Keratinocyte (primary cell): ENCODE results near the gene CHST15. TPM values are rescaled to one million over a fixed set of nuclear protein-coding genes. Genes with fewer than 3 reads are reported as not detected.

Experiments used
- DNase-seq: peaks from one replicate; pipeline ENCODE4 v3.0.0-alpha.2; 2011; ENCODE audit warnings: low read depth, missing footprints, low spot score
- FAIRE-seq: peaks from 2 replicates; lab custom pipeline; 2011; peaks lifted over from hg19 to GRCh38; lab: Jason Lieb, UNC
- H2AFZ ChIP-seq: 2 replicates; pipeline ENCODE4 v1.6.0; 2012; ENCODE audit warnings: low read length, control low read depth, inconsistent platforms; ENCODE audit not compliant: control insufficient read depth
- H3K27ac ChIP-seq: 2 replicates; pipeline ENCODE4 v1.5.1; 2011; ENCODE audit warnings: low read length; ENCODE audit not compliant: control insufficient read depth, insufficient read depth
- H3K27me3 ChIP-seq: 3 replicates; pipeline ENCODE4 v1.6.0; 2011; ENCODE audit warnings: low read length; ENCODE audit not compliant: control insufficient read depth, insufficient read depth; ENCODE audit errors: extremely low read depth
- H3K36me3 ChIP-seq, 2 experiments: 2 replicates in 1 of 2; 3 replicates in 1 of 2; pipeline ENCODE4 v1.5.1; 2011; ENCODE audit warnings: low read length in 2 of 2, mild to moderate bottlenecking in 1 of 2; ENCODE audit not compliant: control insufficient read depth in 2 of 2, insufficient read depth in 2 of 2; ENCODE audit errors: extremely low read depth in 1 of 2
- H3K4me1 ChIP-seq: 3 replicates; pipeline ENCODE4 v1.5.1; 2011; ENCODE audit warnings: low read length; ENCODE audit not compliant: control insufficient read depth, insufficient read depth; ENCODE audit errors: extremely low read depth
- H3K4me2 ChIP-seq: 3 replicates; pipeline ENCODE4 v1.6.0; 2011; ENCODE audit warnings: low read depth, low read length; ENCODE audit not compliant: control insufficient read depth, insufficient read depth; ENCODE audit errors: extremely low read depth
- H3K4me3 ChIP-seq, 3 experiments: fragments of 200-600 bp in 1 of 3; sonication (generic) in 1 of 3; 2 replicates in 2 of 3; 3 replicates in 1 of 3; pipeline ENCODE4 v1.5.1; 2011 to 2016; ENCODE audit warnings: low read length in 3 of 3, mild to moderate bottlenecking in 3 of 3, control low read depth in 2 of 3, inconsistent platforms in 1 of 3, low read depth in 1 of 3, mixed read lengths in 1 of 3, mixed run types in 1 of 3, moderate library complexity in 1 of 3; ENCODE audit not compliant: control insufficient read depth in 2 of 3, insufficient read depth in 2 of 3; ENCODE audit errors: extremely low read depth in 1 of 3
- H3K79me2 ChIP-seq: 2 replicates; pipeline ENCODE4 v1.6.0; 2012; ENCODE audit warnings: low read length; ENCODE audit not compliant: control insufficient read depth, insufficient read depth
- H3K9ac ChIP-seq: 3 replicates; pipeline ENCODE4 v1.6.0; 2011; ENCODE audit warnings: low read length; ENCODE audit not compliant: control insufficient read depth, insufficient read depth; ENCODE audit errors: extremely low read depth
- H3K9me1 ChIP-seq: 3 replicates; pipeline ENCODE4 v1.6.0; 2011; ENCODE audit warnings: low read length; ENCODE audit not compliant: control insufficient read depth, insufficient read depth; ENCODE audit errors: extremely low read depth
- H3K9me3 ChIP-seq: 2 replicates; pipeline ENCODE4 v1.5.1; 2012; ENCODE audit warnings: low read depth, low read length; ENCODE audit not compliant: control insufficient read depth
- H4K20me1 ChIP-seq: 3 replicates; pipeline ENCODE4 v1.6.0; 2011; ENCODE audit warnings: low read length; ENCODE audit not compliant: control insufficient read depth, insufficient read depth; ENCODE audit errors: extremely low read depth
- EZH2 ChIP-seq: IDR thresholded peaks from one replicate; pipeline ENCODE4 v1.6.1; 2012; ENCODE audit warnings: inconsistent platforms, mild to moderate bottlenecking, low read length, moderate library complexity
- dilution Hi-C: fragments of 300-500 bp; cut with MboI; formaldehyde crosslinking; loops from one replicate; pipeline ENCODE4 v1.7.0; 2020; ENCODE audit warnings: low sequenced_read_pairs; ENCODE audit not compliant: extremely low pct_ligation_motif_present
- polyA plus RNA-seq, 5 experiments: library from polyadenylated mRNA; depleted of rRNA in 3 of 5; stranded (reverse) in 3 of 5; stranded (forward) in 1 of 5; unstranded in 1 of 5; fragments of >200 nt; gene quantifications; 1 replicate in 1 of 5; 2 replicates in 3 of 5; 3 replicates in 1 of 5; pipeline versions ENCODE4 v1.2.1 to v1.2.3, GENCODE V29; 2011 to 2012; ENCODE audit warnings: missing spikeins in 2 of 5, low read depth in 1 of 5, low replicate concordance in 1 of 5
- TF ChIP-seq, protein P1 (sequence below), 3 experiments: IDR thresholded peaks in 1 of 3; conservative IDR thresholded peaks in 1 of 3; optimal IDR thresholded peaks in 1 of 3; 2 replicates in 2 of 3; 3 replicates in 1 of 3; pipeline versions ENCODE3 to v1.5.1; 2011; ENCODE audit warnings: low read length in 3 of 3, mild to moderate bottlenecking in 3 of 3, moderate library complexity in 2 of 3, control low read depth in 1 of 3, inconsistent platforms in 1 of 3; ENCODE audit not compliant: insufficient read depth in 2 of 3; ENCODE audit errors: extremely low read depth in 1 of 3

The CHST15 gene
- polyA plus RNA-seq, 1 donor (not counting 4 experiments of a cell fraction or from before 2014, with no cell fraction given) = 24.5 TPM

DNA sequence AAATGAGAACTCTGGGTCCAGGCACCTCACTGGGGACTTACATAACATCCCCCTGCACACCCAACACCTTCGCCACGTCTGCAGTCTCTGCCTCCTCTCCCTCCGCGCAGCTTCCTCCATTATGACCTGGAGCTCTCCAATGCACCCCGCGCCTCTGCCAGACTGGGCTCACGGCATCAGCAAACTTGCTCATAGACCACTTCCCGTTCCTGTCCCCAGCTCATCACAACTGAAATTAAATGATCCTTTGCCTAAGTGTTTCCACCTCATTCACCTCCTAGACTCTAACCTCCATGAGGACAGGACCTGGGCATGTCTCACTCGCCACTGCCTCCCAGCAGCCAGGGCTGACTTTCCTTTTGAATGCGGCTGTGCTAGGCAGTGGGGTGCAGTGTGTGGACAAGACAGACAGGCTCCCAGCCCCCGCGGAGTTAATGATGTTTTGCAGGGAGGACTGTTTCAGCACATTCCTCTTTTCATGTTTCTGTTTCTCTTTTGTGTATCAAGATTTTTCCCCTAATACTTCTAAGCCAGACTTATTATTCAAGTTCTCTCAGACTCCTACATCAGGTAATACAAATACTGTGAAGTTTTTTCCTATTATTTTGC, 18.8 kb downstream of the CHST15 start:
- dilution Hi-C loops = no loop called here
- Histone ChIP-seq H3K4me2 (no peak overlapping the region), H3K9me3 (no peaks in the 10 kb centered on the region), H3K9ac (no peak overlapping the region), H3K9me1 (peaks cover 4% of the 10 kb centered on the region), H3K36me3 (peaks cover 0 to 7% of the 10 kb centered on the region in 2 experiments), H4K20me1 (peaks cover 17% of the 10 kb centered on the region), H3K4me1 (peaks cover 8% of the 10 kb centered on the region), H3K79me2 (peaks cover 78% of the 10 kb centered on the region), H2AFZ (no peak overlapping the region), H3K4me3 (no peak overlapping the region), H3K27me3 (no peaks in the 10 kb centered on the region), H3K27ac (no peak overlapping the region)
- DNase-seq (no peak), FAIRE-seq (no peak)
- no peak for TF ChIP-seq EZH2
- TF ChIP-seq, protein P1, sequence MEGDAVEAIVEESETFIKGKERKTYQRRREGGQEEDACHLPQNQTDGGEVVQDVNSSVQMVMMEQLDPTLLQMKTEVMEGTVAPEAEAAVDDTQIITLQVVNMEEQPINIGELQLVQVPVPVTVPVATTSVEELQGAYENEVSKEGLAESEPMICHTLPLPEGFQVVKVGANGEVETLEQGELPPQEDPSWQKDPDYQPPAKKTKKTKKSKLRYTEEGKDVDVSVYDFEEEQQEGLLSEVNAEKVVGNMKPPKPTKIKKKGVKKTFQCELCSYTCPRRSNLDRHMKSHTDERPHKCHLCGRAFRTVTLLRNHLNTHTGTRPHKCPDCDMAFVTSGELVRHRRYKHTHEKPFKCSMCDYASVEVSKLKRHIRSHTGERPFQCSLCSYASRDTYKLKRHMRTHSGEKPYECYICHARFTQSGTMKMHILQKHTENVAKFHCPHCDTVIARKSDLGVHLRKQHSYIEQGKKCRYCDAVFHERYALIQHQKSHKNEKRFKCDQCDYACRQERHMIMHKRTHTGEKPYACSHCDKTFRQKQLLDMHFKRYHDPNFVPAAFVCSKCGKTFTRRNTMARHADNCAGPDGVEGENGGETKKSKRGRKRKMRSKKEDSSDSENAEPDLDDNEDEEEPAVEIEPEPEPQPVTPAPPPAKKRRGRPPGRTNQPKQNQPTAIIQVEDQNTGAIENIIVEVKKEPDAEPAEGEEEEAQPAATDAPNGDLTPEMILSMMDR (optimal IDR thresholded peaks at IDR 0.05 in 1 of 3, IDR thresholded peaks at IDR 0.05 in 1 of 3, conservative IDR thresholded peaks at IDR 0.05 in 1 of 3; ENCODE audit: extremely low read depth in 1 of 3, insufficient read depth in 2 of 3, low read length in 3 of 3) = no peak

DNA sequence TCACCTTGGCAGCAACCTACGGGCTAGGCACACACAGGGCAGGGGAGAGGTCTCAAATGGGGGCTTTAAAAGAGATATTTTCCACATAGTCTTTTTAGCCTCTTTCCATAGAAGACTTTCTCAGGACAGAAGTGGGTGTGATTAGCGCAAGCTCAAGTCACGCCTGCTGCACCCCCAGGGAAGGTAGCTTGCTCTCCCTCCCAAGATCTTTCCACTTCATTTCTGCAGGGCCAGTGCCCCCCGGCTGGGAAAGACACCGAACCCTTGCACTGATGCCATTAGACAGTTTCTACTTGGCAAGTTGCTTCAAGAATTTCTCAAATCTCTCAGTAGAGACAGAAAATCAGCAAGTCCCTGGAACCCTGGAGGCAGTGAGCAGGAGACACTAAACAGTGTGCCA, 19.4 kb downstream of the CHST15 start:
- dilution Hi-C loops = no loop called here
- no peak overlapping the region for H3K4me3 ChIP-seq
- no peak overlapping the region for H2AFZ ChIP-seq
- no peak overlapping the region for H3K4me2 ChIP-seq
- no peak overlapping the region for H3K27ac ChIP-seq
- TF ChIP-seq, protein P1 (optimal IDR thresholded peaks at IDR 0.05 in 1 of 3, IDR thresholded peaks at IDR 0.05 in 1 of 3, conservative IDR thresholded peaks at IDR 0.05 in 1 of 3; ENCODE audit: extremely low read depth in 1 of 3, insufficient read depth in 2 of 3, low read length in 3 of 3) = no peak
- no peak for TF ChIP-seq EZH2
- FAIRE-seq = no peak
- H3K4me1 ChIP-seq = peaks cover 14% of the 10 kb centered on the region
- no peak overlapping the region for H3K9ac ChIP-seq
- H3K9me1 ChIP-seq = peaks cover 5% of the 10 kb centered on the region
- H3K79me2 ChIP-seq = peaks cover 72% of the 10 kb centered on the region
- no peaks in the 10 kb centered on the region for H3K9me3 ChIP-seq
- no peak for DNase-seq
- H4K20me1 ChIP-seq = peaks cover 19% of the 10 kb centered on the region
- peaks cover 0 to 7% of the 10 kb centered on the region in 2 experiments for H3K36me3 ChIP-seq
- no peaks in the 10 kb centered on the region for H3K27me3 ChIP-seq
